SH-SY5Y (cell line): ENCODE measurements around the gene KCNF1.

Experiments used
- GATA2 ChIP-seq: IDR thresholded peaks from 2 replicates; pipeline ENCODE4 v1.6.1; 2011; ENCODE audit warnings: mild to moderate bottlenecking, low read depth, low read length
- GATA3 ChIP-seq: IDR thresholded peaks from 2 replicates; pipeline ENCODE4 v1.6.1; 2011; ENCODE audit warnings: low read depth, mild to moderate bottlenecking, low read length, moderate library complexity

The KCNF1 gene

DNA sequence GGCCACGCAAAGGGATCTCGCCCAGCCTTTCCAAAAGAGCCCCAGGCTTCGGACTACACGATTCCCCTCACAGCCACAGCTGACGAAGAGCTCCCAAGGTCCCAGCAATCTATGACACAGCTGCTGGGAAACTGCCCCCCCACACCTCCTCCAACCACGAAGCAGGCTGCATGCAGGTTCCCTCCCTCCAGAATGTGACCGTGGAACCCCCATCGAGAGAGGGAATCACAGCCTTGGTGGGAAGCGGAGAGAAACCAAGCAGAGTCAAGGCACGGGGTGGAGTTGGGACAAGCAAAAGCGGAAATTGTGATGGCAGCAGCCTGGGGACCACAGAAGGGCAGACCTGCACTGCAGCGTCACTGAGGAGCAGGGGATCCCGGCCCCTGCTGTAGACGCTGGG lies 50.3 kb downstream of the KCNF1 start:
- TF ChIP-seq GATA3 (no peak), GATA2 (no peak)

DNA sequence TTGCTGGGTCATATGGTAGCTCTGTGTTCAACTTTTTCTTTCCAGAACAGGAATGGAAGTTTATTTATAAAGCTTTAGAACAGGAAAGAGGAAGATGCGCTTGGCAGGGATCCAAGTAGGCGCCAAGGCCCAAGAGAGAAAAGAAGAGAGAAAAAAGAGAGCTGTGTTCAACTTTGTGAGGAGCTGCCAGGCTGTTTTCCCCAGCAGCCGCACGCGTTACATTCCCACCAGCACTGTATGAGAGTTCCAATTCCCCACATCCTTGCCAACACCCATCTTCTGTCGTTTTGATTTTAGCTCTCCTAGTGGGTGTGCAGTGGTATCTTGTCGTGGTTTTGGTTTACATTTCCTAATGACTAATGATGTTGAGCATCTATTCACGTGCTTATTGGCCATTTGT lies 51.4 kb downstream of the KCNF1 start:
- TF ChIP-seq GATA2 = no peak
- TF ChIP-seq GATA3 = no peak
